K562 (cell line): ENCODE results near the gene SNTG2. TPM values are rescaled to one million over a fixed set of nuclear protein-coding genes. Genes with fewer than 3 reads are reported as not detected.

Experiments used
- ATAC-seq: fragments of 200-7000 bp; cut with Tn5 transposase; 3 replicates; pipeline ENCODE4 v1.9.1; 2020; ENCODE audit warnings: moderate library complexity
- BruUV-seq: library from RNA; stranded (reverse); fragments of 400-500 nt; replicated peaks from 2 replicates; lab custom pipeline; 2021; lab: Mats Ljungman, UMichigan
- CTCF ChIA-PET: fragments of 300-600 bp; formaldehyde crosslinking; extraction: SDS; loops from one replicate; lab custom pipeline; 2021; ENCODE audit warnings: low intra/inter-chr PET ratio; lab: Yijun Ruan, JAX
- POLR2A ChIA-PET: fragments of 300-600, 350-650 bp; sonication (Branson Sonifier 250); formaldehyde crosslinking; extraction: SDS; loops from one replicate; lab custom pipeline; 2021; ENCODE audit warnings: antibody characterized with exemption, inconsistent platforms; lab: Yijun Ruan, JAX
- DNase-seq, 4 experiments: peaks; one replicate each; pipeline versions ENCODE4 v3.0.0 to v3.0.0-alpha.2; 2011 to 2018; ENCODE audit warnings: low spot score in 3 of 4, mixed read lengths in 3 of 4; ENCODE audit errors: extremely low read depth in 1 of 4
- FAIRE-seq: peaks from 2 replicates; lab custom pipeline; 2011; peaks lifted over from hg19 to GRCh38; lab: Jason Lieb, UNC
- H2AFZ ChIP-seq: 2 replicates; pipeline ENCODE4 v1.6.0; 2011; ENCODE audit warnings: low read depth, low read length, control low read depth, inconsistent platforms
- H3K27ac ChIP-seq: fragments of 200-600 bp; 3 replicates; pipeline ENCODE4 v1.8.0; 2011; ENCODE audit warnings: low read depth, mild to moderate bottlenecking, control low read depth, inconsistent platforms, low read length, moderate library complexity, mixed read lengths; ENCODE audit errors: extremely low read depth
- H3K27me3 ChIP-seq, 2 experiments: fragments of 300-600 bp in 1 of 2; 2 replicates in 1 of 2; 3 replicates in 1 of 2; pipeline versions ENCODE4 v1.6.0 to v1.8.0; 2011; ENCODE audit warnings: inconsistent platforms in 2 of 2, low read length in 2 of 2, mild to moderate bottlenecking in 1 of 2, mixed read lengths in 1 of 2, moderate library complexity in 1 of 2; ENCODE audit not compliant: control insufficient read depth in 2 of 2, insufficient read depth in 2 of 2
- H3K36me3 ChIP-seq: fragments of 300-600 bp; 3 replicates; pipeline ENCODE4 v1.8.0; 2011; ENCODE audit warnings: mild to moderate bottlenecking, low read length, inconsistent platforms; ENCODE audit not compliant: control insufficient read depth, insufficient read depth
- H3K4me1 ChIP-seq, 2 experiments: fragments of 200-600 bp in 1 of 2; replicated peaks in 1 of 2; 2 replicates in 1 of 2; 3 replicates in 1 of 2; pipeline versions ENCODE4 v1.5.1 to v1.8.0; 2011; ENCODE audit warnings: inconsistent platforms in 2 of 2, low read length in 2 of 2, mild to moderate bottlenecking in 1 of 2, mixed read lengths in 1 of 2, moderate library complexity in 1 of 2; ENCODE audit not compliant: control insufficient read depth in 2 of 2, insufficient read depth in 2 of 2
- H3K4me2 ChIP-seq: 2 replicates; pipeline ENCODE4 v1.6.1; 2011; ENCODE audit warnings: low read length, control low read depth, inconsistent platforms, mixed read lengths; ENCODE audit not compliant: insufficient read depth
- H3K4me3 ChIP-seq: fragments of 200-600 bp; sonication (generic), shearing (Covaris generic); 2 replicates; pipeline ENCODE4 v1.5.1; 2016; ENCODE audit warnings: control low read depth, inconsistent platforms
- H3K79me2 ChIP-seq: fragments of 200-600 bp; 3 replicates; pipeline ENCODE4 v1.8.0; 2011; ENCODE audit warnings: low read length, inconsistent platforms; ENCODE audit not compliant: control insufficient read depth, insufficient read depth
- H3K9ac ChIP-seq, 2 experiments: 2 replicates each; pipeline versions ENCODE4 v1.6.0 to v1.6.1; 2011; ENCODE audit warnings: low read depth in 2 of 2, low read length in 2 of 2, control low read depth in 1 of 2, inconsistent platforms in 1 of 2, mild to moderate bottlenecking in 1 of 2, mixed read lengths in 1 of 2; ENCODE audit not compliant: insufficient read depth in 1 of 2
- H3K9me1 ChIP-seq: one replicate; pipeline ENCODE4 v1.6.0; 2011; ENCODE audit warnings: inconsistent platforms, mild to moderate bottlenecking, low read length, moderate library complexity; ENCODE audit not compliant: control insufficient read depth, insufficient read depth
- H3K9me3 ChIP-seq: replicated peaks from 2 replicates; pipeline ENCODE4 v1.5.1; 2011; ENCODE audit warnings: low read depth, low read length, inconsistent platforms; ENCODE audit not compliant: control insufficient read depth, insufficient read depth
- H4K20me1 ChIP-seq: replicated peaks from 2 replicates; pipeline ENCODE4 v1.6.1; 2011; ENCODE audit warnings: low read length, inconsistent platforms, mixed read lengths; ENCODE audit not compliant: control insufficient read depth, insufficient read depth
- KLF16 ChIP-seq: IDR thresholded peaks from 2 replicates; pipeline ENCODE4 v1.6.1; 2016; ENCODE audit warnings: antibody characterized with exemption
- SREBF2 ChIP-seq: sonication (generic); formaldehyde crosslinking; IDR thresholded peaks from 2 replicates; pipeline ENCODE4 v1.4.0; 2020; ENCODE audit warnings: mild to moderate bottlenecking, missing genetic modification reagents
- TARDBP ChIP-seq: fragments of 450-650 bp; IDR thresholded peaks from 2 replicates; pipeline ENCODE4 v1.6.1; 2016
- TCF7 ChIP-seq: sonication (generic); IDR thresholded peaks from 2 replicates; pipeline ENCODE4 v1.6.1; 2016; ENCODE audit warnings: antibody characterized with exemption, borderline replicate concordance
- YBX1 ChIP-seq: fragments of 450-650 bp; IDR thresholded peaks from 2 replicates; pipeline ENCODE4 v1.7.1; 2016; ENCODE audit warnings: mild to moderate bottlenecking
- ZBTB7A ChIP-seq: IDR thresholded peaks from 2 replicates; pipeline ENCODE4 v1.6.1; 2011; ENCODE audit warnings: low read depth, mild to moderate bottlenecking, low read length, moderate library complexity, borderline replicate concordance; ENCODE audit not compliant: control insufficient read depth
- ZNF41 ChIP-seq: fragments of 250-450 bp; sonication (Bioruptor Pico); conservative IDR thresholded peaks from 2 replicates; pipeline ENCODE4 v1.4.0; 2020; ENCODE audit warnings: mild to moderate bottlenecking
- ZNF436 ChIP-seq: fragments of 250-450, 450-650 bp; sonication (Bioruptor Pico); formaldehyde crosslinking; IDR thresholded peaks from 2 replicates; pipeline ENCODE4 v1.7.0; 2020; ENCODE audit warnings: mild to moderate bottlenecking
- ZNF586 ChIP-seq: fragments of 450-650 bp; formaldehyde crosslinking; conservative IDR thresholded peaks from 2 replicates; pipeline ENCODE4 v1.4.0; 2020; ENCODE audit warnings: mild to moderate bottlenecking, moderate library complexity
- WGBS: fragments of 100-300 bp; shearing (Covaris generic); methylation state at CpG from one replicate; pipeline ENCODE4 v1.1.6; 2016; ENCODE audit warnings: low coverage, mixed read lengths; ENCODE audit not compliant: insufficient coverage; ENCODE audit errors: missing lambda C conversion rate; 5-methylcytosine and 5-hydroxymethylcytosine counted together
- in situ Hi-C: fragments of 300-500 bp; cut with MboI; formaldehyde crosslinking; loops from 4 replicates; pipeline ENCODE4 v1.15.0; 2018; ENCODE audit warnings: inconsistent platforms, mixed read lengths
- intact Hi-C: fragments of 100-400 bp; cut with micrococcal nuclease; formaldehyde crosslinking; loops from 2 replicates; pipeline ENCODE4 v1.14.2; 2022
- polyA plus RNA-seq, 8 experiments: library from polyadenylated mRNA; depleted of rRNA in 4 of 8; stranded (reverse) in 5 of 8; unstranded in 3 of 8; fragments of >200 nt; fragmentation: Nextera tagmentation in 2 of 8; fragmentation: Illumina TruSeq in 1 of 8; extraction: Ambion mirVana in 2 of 8; extraction: Trizol in 1 of 8; gene quantifications; 2 replicates each; pipeline versions ENCODE4 v1.2.1 to v1.2.3, GENCODE V29; 2011 to 2014; ENCODE audit warnings: inconsistent platforms in 1 of 8, missing spikeins in 1 of 8
- total RNA-seq, 7 experiments: library from RNA; depleted of rRNA in 6 of 7; stranded (reverse); fragments of >200 nt in 6 of 7; fragmentation: Illumina TruSeq in 2 of 7; extraction: Trizol in 2 of 7; gene quantifications; 2 replicates each; pipeline versions ENCODE4 v1.2.1 to v1.2.3, GENCODE V29; 2011 to 2021; ENCODE audit warnings: low replicate concordance in 1 of 7

SNTG2 gene
- total and polyA plus RNA-seq, 9 of the 15 experiments (the other 6 are each of a cell fraction or from before 2014, with no cell fraction given), result not detected

DNA sequence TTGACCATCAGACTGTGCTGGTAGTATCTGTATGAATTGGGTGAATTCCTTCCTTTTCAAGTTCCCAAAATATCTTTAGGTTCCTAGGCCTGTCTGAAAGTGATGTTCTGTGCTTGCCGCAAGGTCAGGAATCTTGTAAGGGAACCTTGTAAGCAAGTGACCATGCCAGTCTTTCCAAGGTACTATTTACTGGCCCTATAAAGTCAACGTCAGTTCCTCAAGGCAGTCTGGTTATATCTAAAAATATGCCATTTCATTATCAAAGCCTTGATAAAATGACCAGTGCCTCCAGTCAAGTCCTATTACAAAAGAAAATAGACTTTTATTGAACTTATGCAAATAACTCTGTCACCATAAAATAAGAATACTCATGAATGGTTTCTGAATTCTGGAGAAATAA lies 374.2 kb downstream of the SNTG2 start:
- FAIRE-seq (no peak), DNase-seq (no peak)
- ChIA-PET CTCF (no interaction called here), POLR2A (no interaction called here)
- H3K79me2 ChIP-seq, result no peaks in the 10 kb centered on the region
- H4K20me1 ChIP-seq, result no peaks in the 10 kb centered on the region
- 13% methylated on average over 2 of the region's 2 CpGs for WGBS
- no peaks in the 10 kb centered on the region for H3K27me3 ChIP-seq
- no TSS peak for BruUV-seq
- H3K4me1 ChIP-seq, result no peaks in the 10 kb centered on the region
- H2AFZ ChIP-seq, result no peak overlapping the region
- intact Hi-C loops, result no loop called here
- no peaks in the 10 kb centered on the region for H3K9me1 ChIP-seq
- H3K9ac ChIP-seq, result no peak overlapping the region
- no peak overlapping the region for H3K4me3 ChIP-seq
- no peak overlapping the region for H3K27ac ChIP-seq
- no peak for TF ChIP-seq ZNF41
- TF ChIP-seq, all 486 proteins: peak for 0
- in situ Hi-C loops, result no loop called here
- Histone ChIP-seq H3K4me2 (no peak overlapping the region), H3K9me3 (no peaks in the 10 kb centered on the region), H3K36me3 (no peaks in the 10 kb centered on the region)
- no peak for ATAC-seq

DNA sequence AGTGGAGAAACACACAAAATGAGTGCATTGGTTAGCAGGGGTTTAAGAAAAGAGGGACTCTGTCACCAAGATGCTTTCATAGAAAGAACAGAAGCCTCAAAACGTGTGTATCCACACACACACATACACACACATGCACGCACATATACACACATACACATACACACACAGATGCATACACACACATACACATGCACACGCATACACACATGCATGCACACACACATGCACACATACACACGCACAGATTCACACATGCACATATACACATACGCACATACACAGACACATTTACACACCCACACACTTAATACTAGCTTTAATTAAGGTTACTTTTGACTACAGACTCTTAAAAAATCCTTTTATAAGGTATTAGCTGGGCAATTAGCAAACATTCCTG lies 378.0 kb downstream of the SNTG2 start:
- Histone ChIP-seq H2AFZ (no peak overlapping the region), H3K9me3 (no peaks in the 10 kb centered on the region), H3K79me2 (no peaks in the 10 kb centered on the region), H3K9me1 (no peaks in the 10 kb centered on the region), H3K27ac (no peak overlapping the region), H3K9ac (no peak overlapping the region), H4K20me1 (no peaks in the 10 kb centered on the region), H3K4me2 (no peak overlapping the region), H3K4me1 (no peaks in the 10 kb centered on the region), H3K36me3 (no peaks in the 10 kb centered on the region), H3K27me3 (no peaks in the 10 kb centered on the region), H3K4me3 (no peak overlapping the region)
- ATAC-seq (no peak), FAIRE-seq (no peak), DNase-seq (no peak)
- in situ Hi-C loops (no loop called here), intact Hi-C loops (no loop called here)
- TF ChIP-seq TCF7 (no peak), ZBTB7A (no peak), KLF16 (no peak), SREBF2 (CRISPR knock-in tag) (no peak), ZNF436 (CRISPR knock-in tag) (no peak), TARDBP (no peak), ZNF586 (CRISPR knock-in tag) (no peak), YBX1 (no peak)
- no TSS peak for BruUV-seq
- 0% methylated on average over 5 of the region's 5 CpGs for WGBS
- POLR2A ChIA-PET, result no interaction called here
- CTCF ChIA-PET, result no interaction called here
